ENCODE results near the gene EDA.

- TF ChIP-seq CTCF (conservative IDR thresholded peaks at IDR 0.05 in 1 of 2, IDR thresholded peaks at IDR 0.05 in 1 of 2; ENCODE audit: extremely low read depth in 1 of 2, insufficient read depth in 1 of 2, low read depth in 1 of 2, low read length in 2 of 2) = peak; percentile 62 to 69
- no peak for TF ChIP-seq EZH2 (IDR thresholded peaks at IDR 0.05; ENCODE audit: borderline replicate concordance, low read length)
Measured at GRCh38 chrX:70033348-70034051, 417.6 kb downstream of the EDA start.

Data from mammary epithelial cell (primary cell).